GM12878 (cell line): ENCODE measurements around the gene RPS6KA2. TPM values are rescaled to one million over a fixed set of nuclear protein-coding genes. Genes with fewer than 3 reads are reported as not detected.

Experiments used
- ATAC-seq: fragments of 200-7000 bp; cut with Tn5 transposase; 3 replicates; pipeline ENCODE4 v1.9.1; 2020; ENCODE audit warnings: mild to moderate bottlenecking, moderate library complexity
- BruUV-seq: library from RNA; stranded (reverse); fragments of 400-500 nt; replicated peaks from 2 replicates; lab custom pipeline; 2021; lab: Mats Ljungman, UMichigan
- CTCF ChIA-PET: fragments of 300-600 bp; sonication (Branson Sonifier 250); formaldehyde crosslinking; extraction: SDS; loops from one replicate; lab custom pipeline; 2021; ENCODE audit warnings: inconsistent platforms; lab: Yijun Ruan, JAX
- POLR2A ChIA-PET: fragments of 350-600 bp; formaldehyde crosslinking; extraction: SDS; loops from one replicate; lab custom pipeline; 2021; ENCODE audit warnings: inconsistent platforms; lab: Charles Lee
- RAD21 ChIA-PET: fragments of 300-600 bp; sonication (Branson Sonifier 250); formaldehyde crosslinking; loops from one replicate; lab custom pipeline; 2023; ENCODE audit warnings: antibody characterized with exemption; ENCODE audit not compliant: unreplicated experiment; lab: Charles Lee
- SMC1A ChIA-PET: fragments of 300-600 bp; sonication (Branson Sonifier 250); formaldehyde crosslinking; loops from one replicate; lab custom pipeline; 2023; ENCODE audit not compliant: unreplicated experiment, uncharacterized antibody; lab: Charles Lee
- DNase-seq: peaks from one replicate; pipeline ENCODE4 v3.0.0-alpha.2; 2011; ENCODE audit warnings: low read depth, low spot score
- FAIRE-seq: peaks from 3 replicates; lab custom pipeline; 2011; peaks lifted over from hg19 to GRCh38; lab: Jason Lieb, UNC
- H2AFZ ChIP-seq: 2 replicates; pipeline ENCODE4 v1.6.0; 2011; ENCODE audit warnings: low read depth, low read length, control low read depth; ENCODE audit not compliant: control insufficient read depth
- H3K27ac ChIP-seq: 2 replicates; pipeline ENCODE4 v1.5.1; 2011; ENCODE audit warnings: control low read depth; ENCODE audit not compliant: control insufficient read depth, insufficient read depth
- H3K27me3 ChIP-seq, 2 experiments: replicated peaks in 1 of 2; 2 replicates each; pipeline versions ENCODE4 v1.6.0 to v1.6.1; 2011; ENCODE audit warnings: low read length in 1 of 2; ENCODE audit not compliant: control insufficient read depth in 2 of 2, insufficient read depth in 2 of 2
- H3K36me3 ChIP-seq, 2 experiments: 2 replicates each; pipeline ENCODE4 v1.5.1; 2011; ENCODE audit warnings: low read length in 1 of 2; ENCODE audit not compliant: control insufficient read depth in 2 of 2, insufficient read depth in 2 of 2
- H3K4me1 ChIP-seq: 2 replicates; pipeline ENCODE4 v1.6.1; 2011; ENCODE audit warnings: mild to moderate bottlenecking, low read length, moderate library complexity, mixed read lengths; ENCODE audit not compliant: control insufficient read depth, insufficient read depth
- H3K4me2 ChIP-seq: 2 replicates; pipeline ENCODE4 v1.6.0; 2011; ENCODE audit warnings: control low read depth; ENCODE audit not compliant: control insufficient read depth, insufficient read depth
- H3K4me3 ChIP-seq: fragments of 200-600 bp; sonication (generic); 2 replicates; pipeline ENCODE4 v1.5.1; 2016
- H3K79me2 ChIP-seq: 2 replicates; pipeline ENCODE4 v1.6.0; 2011; ENCODE audit warnings: low read length; ENCODE audit not compliant: control insufficient read depth, insufficient read depth
- H3K9ac ChIP-seq: 2 replicates; pipeline ENCODE4 v1.8.0; 2011; ENCODE audit warnings: low read length, control low read depth, mixed read lengths; ENCODE audit not compliant: control insufficient read depth, insufficient read depth
- H3K9me3 ChIP-seq: replicated peaks from 3 replicates; pipeline ENCODE4 v1.5.1; 2011; ENCODE audit warnings: mild to moderate bottlenecking, low read length; ENCODE audit not compliant: control insufficient read depth, insufficient read depth
- H4K20me1 ChIP-seq: 2 replicates; pipeline ENCODE4 v1.6.0; 2011; ENCODE audit not compliant: control insufficient read depth, insufficient read depth
- ATF7 ChIP-seq: fragments of 450-650 bp; IDR thresholded peaks from 2 replicates; pipeline ENCODE4 v1.6.1; 2016; ENCODE audit warnings: low read depth, mild to moderate bottlenecking
- BACH1 ChIP-seq: fragments of 450-650 bp; IDR thresholded peaks from 2 replicates; pipeline ENCODE4 v1.6.1; 2017; ENCODE audit warnings: mild to moderate bottlenecking, borderline replicate concordance
- FOXM1 ChIP-seq: IDR thresholded peaks from 2 replicates; pipeline ENCODE4 v1.6.1; 2012; ENCODE audit warnings: low read depth, mild to moderate bottlenecking, inconsistent platforms, low read length, moderate library complexity
- HDAC6 ChIP-seq: fragments of 200-600 bp; sonication (generic); IDR thresholded peaks from one replicate; pipeline ENCODE4 v1.8.0; 2017; ENCODE audit warnings: antibody characterized with exemption; ENCODE audit not compliant: unreplicated experiment
- HDGF ChIP-seq: fragments of 450-650 bp; IDR thresholded peaks from 2 replicates; pipeline ENCODE4 v1.6.1; 2016; ENCODE audit warnings: antibody characterized with exemption
- MXI1 ChIP-seq: fragments of 150-350 bp; IDR thresholded peaks from 2 replicates; pipeline ENCODE4 v1.6.1; 2011; ENCODE audit warnings: low read depth, mild to moderate bottlenecking, inconsistent platforms, low read length, improper control_type of control experiment
- NBN ChIP-seq: fragments of 450-650 bp; IDR thresholded peaks from 2 replicates; pipeline ENCODE4 v1.6.1; 2016
- POU2F2 ChIP-seq: IDR thresholded peaks from 3 replicates; pipeline ENCODE4 v1.6.1; 2011; ENCODE audit warnings: low read depth, mild to moderate bottlenecking, low read length, borderline replicate concordance
- SMARCA5 ChIP-seq: fragments of 450-650 bp; IDR thresholded peaks from 2 replicates; pipeline ENCODE4 v1.6.1; 2017; ENCODE audit warnings: mild to moderate bottlenecking
- SMC3 ChIP-seq: IDR thresholded peaks from 2 replicates; pipeline ENCODE4 v1.6.1; 2011; ENCODE audit warnings: low read length, improper control_type of control experiment, borderline replicate concordance
- ZNF274 ChIP-seq: IDR thresholded peaks from one replicate; pipeline ENCODE4 v1.8.0; 2011; ENCODE audit not compliant: insufficient read length, insufficient read depth
- WGBS: methylation state at CpG from one replicate; pipeline ENCODE4 v1.1.6; 2016; ENCODE audit warnings: low lambda C conversion rate; ENCODE audit not compliant: insufficient replicate concordance, insufficient coverage; ENCODE audit errors: missing lambda C conversion rate; 5-methylcytosine and 5-hydroxymethylcytosine counted together
- in situ Hi-C: fragments of 300-500 bp; cut with MboI; formaldehyde crosslinking; loops from 9 replicates; pipeline ENCODE4 v1.14.3; 2018; ENCODE audit warnings: mixed read lengths
- intact Hi-C: fragments of 100-400 bp; cut with micrococcal nuclease; formaldehyde crosslinking; loops from one replicate; pipeline ENCODE4 v1.14.2; 2022; ENCODE audit not compliant: unreplicated experiment
- polyA plus RNA-seq, 11 experiments: library from polyadenylated mRNA; depleted of rRNA in 4 of 11; unstranded in 6 of 11; stranded (reverse) in 5 of 11; fragments of >200 nt; fragmentation: Nextera tagmentation in 4 of 11; fragmentation: Illumina TruSeq in 1 of 11; extraction: Ambion mirVana in 4 of 11; extraction: Trizol in 1 of 11; gene quantifications; 1 replicate in 1 of 11; 2 replicates in 10 of 11; pipeline versions ENCODE4 v1.2.1 to v1.2.3, GENCODE V29; 2011 to 2016; ENCODE audit warnings: inconsistent platforms in 2 of 11, missing spikeins in 2 of 11, low read depth in 1 of 11
- total RNA-seq, 4 experiments: library from RNA; depleted of rRNA in 3 of 4; stranded (reverse); fragments of >200 nt in 3 of 4; fragmentation: Illumina TruSeq in 1 of 4; extraction: Trizol in 1 of 4; gene quantifications; 2 replicates each; pipeline versions ENCODE4 v1.2.1 to v1.2.3, GENCODE V29; 2013 to 2021
- TF ChIP-seq, protein P1 (sequence below): fragments of 450-650 bp; formaldehyde crosslinking; IDR thresholded peaks from 2 replicates; pipeline ENCODE4 v1.4.0; 2020; ENCODE audit warnings: mild to moderate bottlenecking, moderate library complexity

Gene RPS6KA2
- total and polyA plus RNA-seq, 10 of the 15 experiments (the other 5 are each of a cell fraction or from before 2014, with no cell fraction given), result 0.02 to 1.0 (median 0.22) TPM; not detected in 1

DNA sequence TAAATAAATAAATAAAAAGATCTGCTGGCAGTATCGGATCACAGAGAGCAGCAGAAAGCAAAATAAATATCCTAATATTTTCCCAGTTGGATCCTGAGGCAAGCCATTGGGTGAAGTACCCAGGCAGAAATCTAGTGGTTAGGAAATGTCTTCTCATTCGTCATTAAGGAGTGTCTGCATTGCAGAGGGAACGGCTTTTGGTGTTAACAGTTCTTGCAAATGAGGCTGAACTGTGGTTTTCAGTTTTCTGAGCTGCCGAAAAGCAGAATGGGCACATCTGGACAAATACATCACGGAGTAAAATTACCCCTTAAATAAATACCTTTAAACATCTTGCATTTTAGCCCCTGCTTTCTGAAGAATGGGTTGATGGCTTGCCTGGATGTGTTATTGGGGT lies 162.1 kb downstream of the RPS6KA2 start:
- 25% methylated on average over 5 of the region's 5 CpGs for WGBS
- CTCF ChIA-PET, result no interaction called here
- Histone ChIP-seq H3K27me3 (no peaks in the 10 kb centered on the region), H3K4me1 (no peaks in the 10 kb centered on the region), H2AFZ (no peak overlapping the region), H3K4me3 (no peak overlapping the region), H3K79me2 (no peaks in the 10 kb centered on the region), H4K20me1 (no peaks in the 10 kb centered on the region)
- RAD21 ChIA-PET, result no interaction called here
- SMC1A ChIA-PET, result no interaction called here
- no peak for DNase-seq
- in situ Hi-C loops, result no loop called here
- TF ChIP-seq, protein P1, sequence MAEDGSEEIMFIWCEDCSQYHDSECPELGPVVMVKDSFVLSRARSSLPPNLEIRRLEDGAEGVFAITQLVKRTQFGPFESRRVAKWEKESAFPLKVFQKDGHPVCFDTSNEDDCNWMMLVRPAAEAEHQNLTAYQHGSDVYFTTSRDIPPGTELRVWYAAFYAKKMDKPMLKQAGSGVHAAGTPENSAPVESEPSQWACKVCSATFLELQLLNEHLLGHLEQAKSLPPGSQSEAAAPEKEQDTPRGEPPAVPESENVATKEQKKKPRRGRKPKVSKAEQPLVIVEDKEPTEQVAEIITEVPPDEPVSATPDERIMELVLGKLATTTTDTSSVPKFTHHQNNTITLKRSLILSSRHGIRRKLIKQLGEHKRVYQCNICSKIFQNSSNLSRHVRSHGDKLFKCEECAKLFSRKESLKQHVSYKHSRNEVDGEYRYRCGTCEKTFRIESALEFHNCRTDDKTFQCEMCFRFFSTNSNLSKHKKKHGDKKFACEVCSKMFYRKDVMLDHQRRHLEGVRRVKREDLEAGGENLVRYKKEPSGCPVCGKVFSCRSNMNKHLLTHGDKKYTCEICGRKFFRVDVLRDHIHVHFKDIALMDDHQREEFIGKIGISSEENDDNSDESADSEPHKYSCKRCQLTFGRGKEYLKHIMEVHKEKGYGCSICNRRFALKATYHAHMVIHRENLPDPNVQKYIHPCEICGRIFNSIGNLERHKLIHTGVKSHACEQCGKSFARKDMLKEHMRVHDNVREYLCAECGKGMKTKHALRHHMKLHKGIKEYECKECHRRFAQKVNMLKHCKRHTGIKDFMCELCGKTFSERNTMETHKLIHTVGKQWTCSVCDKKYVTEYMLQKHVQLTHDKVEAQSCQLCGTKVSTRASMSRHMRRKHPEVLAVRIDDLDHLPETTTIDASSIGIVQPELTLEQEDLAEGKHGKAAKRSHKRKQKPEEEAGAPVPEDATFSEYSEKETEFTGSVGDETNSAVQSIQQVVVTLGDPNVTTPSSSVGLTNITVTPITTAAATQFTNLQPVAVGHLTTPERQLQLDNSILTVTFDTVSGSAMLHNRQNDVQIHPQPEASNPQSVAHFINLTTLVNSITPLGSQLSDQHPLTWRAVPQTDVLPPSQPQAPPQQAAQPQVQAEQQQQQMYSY (CRISPR knock-in tag), result no peak
- TF ChIP-seq POU2F2, result no peak
- no peak for TF ChIP-seq NBN
- no peak for TF ChIP-seq SMC3
- no peak for TF ChIP-seq MXI1
- no peak for TF ChIP-seq HDAC6
- TF ChIP-seq FOXM1, result no peak
- no peak for TF ChIP-seq HDGF
- no peak for TF ChIP-seq ZNF274
- TF ChIP-seq SMARCA5, result no peak
- TF ChIP-seq BACH1, result no peak
- no peak for TF ChIP-seq ATF7
- TF ChIP-seq, all 136 proteins: peak for 0
- H3K9ac ChIP-seq, result no peak overlapping the region
- ATAC-seq, result no peak
- no peak overlapping the region for H3K27ac ChIP-seq
- POLR2A ChIA-PET, result no interaction called here
- no TSS peak for BruUV-seq
- no peak for FAIRE-seq
- no peak overlapping the region for H3K4me2 ChIP-seq
- H3K36me3 ChIP-seq, result no peaks in the 10 kb centered on the region
- intact Hi-C loops, result no loop called here
- no peaks in the 10 kb centered on the region for H3K9me3 ChIP-seq
